B cell (primary cell): ENCODE data around the gene KIF3A. TPM values are rescaled to one million over a fixed set of nuclear protein-coding genes. Genes with fewer than 3 reads are reported as not detected.

Experiments used
- ATAC-seq: fragments of 200-7000 bp; cut with Tn5 transposase; one replicate; pipeline ENCODE4 v1.10.0; 2021; ENCODE audit warnings: low read depth, mild to moderate bottlenecking, moderate number of reproducible peaks, moderate library complexity
- CTCF ChIA-PET: fragments of 350-600 bp; sonication (Branson Sonifier 250); formaldehyde crosslinking; loops from one replicate; lab custom pipeline; 2021; ENCODE audit warnings: antibody characterized with exemption, inconsistent platforms; lab: Charles Lee
- POLR2A ChIA-PET: fragments of 350-600 bp; sonication (Branson Sonifier 250); formaldehyde crosslinking; loops from one replicate; lab custom pipeline; 2021; ENCODE audit warnings: antibody characterized with exemption; lab: Charles Lee
- DNase-seq: peaks from one replicate; pipeline ENCODE4 v3.0.0; 2013
- H2AFZ ChIP-seq: 2 replicates; pipeline ENCODE4 v1.6.1; 2012; ENCODE audit warnings: mild to moderate bottlenecking, low read depth, low read length; ENCODE audit not compliant: insufficient read depth, poor library complexity, severe bottlenecking
- H3K27ac ChIP-seq, 2 donors: 1 replicate in 1 of 2; 2 replicates in 1 of 2; pipeline ENCODE4 v1.5.1; 2012 to 2013; ENCODE audit warnings: low read length in 2 of 2, mild to moderate bottlenecking in 2 of 2, moderate library complexity in 1 of 2
- H3K27me3 ChIP-seq, 4 experiments: fragments of 200-600 bp in 1 of 4; sonication (generic) in 1 of 4; replicated peaks in 1 of 4; 1 replicate in 2 of 4; 2 replicates in 2 of 4; pipeline versions ENCODE4 v1.6.1 to v1.7.0; 2013 to 2016; ENCODE audit warnings: low read length in 3 of 4, mild to moderate bottlenecking in 2 of 4, mixed read lengths in 1 of 4, moderate library complexity in 1 of 4; ENCODE audit not compliant: insufficient read depth in 4 of 4, control insufficient read depth in 3 of 4; ENCODE audit errors: control extremely low read depth in 1 of 4
- H3K36me3 ChIP-seq, 2 experiments: replicated peaks in 1 of 2; 1 replicate in 1 of 2; 2 replicates in 1 of 2; pipeline versions ENCODE4 v1.6.1 to v1.7.1; 2013; ENCODE audit warnings: low read length in 1 of 2; ENCODE audit not compliant: insufficient read depth in 2 of 2, control insufficient read depth in 1 of 2; ENCODE audit errors: control extremely low read depth in 1 of 2, extremely low read depth in 1 of 2
- H3K4me1 ChIP-seq, 2 donors: fragments of 200-600 bp in 1 of 2; sonication (generic) in 1 of 2; 1 replicate in 1 of 2; 2 replicates in 1 of 2; pipeline versions ENCODE4 v1.5.1 to v1.6.1; 2013 to 2017; ENCODE audit warnings: low read length in 2 of 2; ENCODE audit not compliant: control insufficient read depth in 2 of 2, insufficient read depth in 2 of 2
- H3K4me2 ChIP-seq: replicated peaks from 2 replicates; pipeline ENCODE3; 2012; ENCODE audit warnings: mild to moderate bottlenecking, low read depth, low read length; ENCODE audit not compliant: poor library complexity, severe bottlenecking
- H3K4me3 ChIP-seq, 5 experiments: fragments of 200-600 bp in 1 of 5; sonication (generic) in 1 of 5; 1 replicate in 3 of 5; 2 replicates in 2 of 5; pipeline versions ENCODE4 v1.5.1 to v1.7.0; 2011 to 2016; ENCODE audit warnings: low read length in 4 of 5, mild to moderate bottlenecking in 4 of 5, low read depth in 2 of 5, control low read depth in 1 of 5, moderate library complexity in 1 of 5; ENCODE audit not compliant: insufficient read depth in 1 of 5; ENCODE audit errors: control extremely low read depth in 1 of 5, extremely low read depth in 1 of 5
- H3K79me2 ChIP-seq: fragments of 200-600 bp; sonication (generic); one replicate; pipeline ENCODE4 v1.6.0; 2016; ENCODE audit warnings: low read length; ENCODE audit not compliant: control insufficient read depth, insufficient read depth
- H3K9ac ChIP-seq: fragments of 200-600 bp; sonication (generic); 2 replicates; pipeline ENCODE4 v1.6.1; 2017; ENCODE audit warnings: mild to moderate bottlenecking, low read length, moderate library complexity
- H3K9me3 ChIP-seq, 3 donors: one replicate each; pipeline versions ENCODE4 v1.6.1 to v1.7.1; 2013; ENCODE audit warnings: low read length in 2 of 3; ENCODE audit not compliant: control insufficient read depth in 2 of 3, insufficient read depth in 1 of 3; ENCODE audit errors: control extremely low read depth in 1 of 3
- H4K20me1 ChIP-seq: 2 replicates; pipeline ENCODE4 v1.6.0; 2012; ENCODE audit warnings: mild to moderate bottlenecking, low read length; ENCODE audit not compliant: insufficient read depth, control insufficient read depth, poor library complexity, severe bottlenecking
- H3K27ac Mint-ChIP-seq: one replicate; pipeline ENCODE4 v1.8.0; 2021; ENCODE audit warnings: mixed read lengths
- H3K27me3 Mint-ChIP-seq: one replicate; pipeline ENCODE4 v1.8.0; 2021; ENCODE audit warnings: mixed read lengths
- H3K4me1 Mint-ChIP-seq: one replicate; pipeline ENCODE4 v1.8.0; 2021; ENCODE audit warnings: mixed read lengths
- H3K4me3 Mint-ChIP-seq: one replicate; pipeline ENCODE4 v1.8.0; 2021; ENCODE audit warnings: mixed read lengths
- H3K9me3 Mint-ChIP-seq: one replicate; pipeline ENCODE4 v1.8.0; 2022; ENCODE audit warnings: mixed read lengths; ENCODE audit not compliant: insufficient read depth
- EZH2 ChIP-seq: IDR thresholded peaks from 2 replicates; pipeline ENCODE4 v1.6.1; 2012; ENCODE audit warnings: borderline replicate concordance, low read depth, mild to moderate bottlenecking, moderate library complexity, low read length; ENCODE audit not compliant: insufficient read depth, poor library complexity, severe bottlenecking
- WGBS: methylation state at CpG from one replicate; pipeline ENCODE4 v1.1.5; 2013; ENCODE audit warnings: missing lambda C conversion rate; ENCODE audit not compliant: insufficient coverage; 5-methylcytosine and 5-hydroxymethylcytosine counted together
- intact Hi-C: fragments of 100-400 bp; cut with micrococcal nuclease; formaldehyde crosslinking; loops from one replicate; pipeline ENCODE4 v1.10.0; 2022
- polyA plus RNA-seq: library from polyadenylated mRNA; depleted of rRNA; stranded (reverse); fragments of >200 nt; gene quantifications from 2 replicates; pipeline ENCODE4 v1.2.3, GENCODE V29; 2012
- total RNA-seq, 2 donors: library from RNA; stranded (reverse); fragments of 120-200 nt in 1 of 2; gene quantifications; 1 replicate in 1 of 2; 2 replicates in 1 of 2; pipeline versions ENCODE4 v1.2.3 to v1.2.4, GENCODE V29; 2013 to 2022
- TF ChIP-seq, protein P1 (sequence below): fragments of 200-600 bp; IDR thresholded peaks from one replicate; pipeline ENCODE4 v1.8.0; 2022; ENCODE audit warnings: antibody characterized with exemption, mild to moderate bottlenecking

KIF3A gene
- total and polyA plus RNA-seq, 2 donors (not counting 1 experiment from before 2014, with no cell fraction given) = 1.3 to 16.0 TPM

DNA sequence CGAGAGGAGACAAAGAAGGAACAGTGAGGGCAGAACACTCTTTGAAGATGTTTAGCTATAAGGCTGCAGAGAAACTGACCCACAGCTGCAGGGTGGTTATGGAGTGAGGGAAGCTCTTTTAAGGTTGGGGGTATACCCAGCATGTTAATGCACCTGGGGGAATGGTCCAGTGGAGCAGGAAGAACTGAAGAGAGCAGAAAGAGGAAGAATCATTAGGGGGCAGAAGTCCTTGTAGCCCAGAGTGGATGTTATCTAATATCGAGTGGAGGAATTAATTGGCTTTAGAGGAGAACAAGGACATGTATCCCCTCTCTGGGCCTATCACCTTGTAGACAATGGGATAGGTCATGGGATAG lies 55.9 kb downstream of the KIF3A start:
- H3K9me3 Mint-ChIP-seq = no peaks in the 10 kb centered on the region
- Histone ChIP-seq H2AFZ (no peak overlapping the region), H3K9me3 (no peaks in the 10 kb centered on the region), H3K4me1 (peaks cover 19 to 20% of the 10 kb centered on the region in 2 donors), H3K9ac (no peak overlapping the region), H4K20me1 (no peaks in the 10 kb centered on the region), H3K27me3 (no peaks in the 10 kb centered on the region), H3K36me3 (no peaks in the 10 kb centered on the region), H3K79me2 (no peaks in the 10 kb centered on the region), H3K4me3 (no peak overlapping the region), H3K27ac (peak overlapping the region in 1 of 2 donors; percentile 21), H3K4me2 (peak overlapping the region; percentile 13)
- DNase-seq = peak; percentile 51
- CTCF ChIA-PET = no interaction called here
- intact Hi-C loops = no loop called here
- no peaks in the 10 kb centered on the region for H3K27me3 Mint-ChIP-seq
- POLR2A ChIA-PET = no interaction called here
- TF ChIP-seq, protein P1, sequence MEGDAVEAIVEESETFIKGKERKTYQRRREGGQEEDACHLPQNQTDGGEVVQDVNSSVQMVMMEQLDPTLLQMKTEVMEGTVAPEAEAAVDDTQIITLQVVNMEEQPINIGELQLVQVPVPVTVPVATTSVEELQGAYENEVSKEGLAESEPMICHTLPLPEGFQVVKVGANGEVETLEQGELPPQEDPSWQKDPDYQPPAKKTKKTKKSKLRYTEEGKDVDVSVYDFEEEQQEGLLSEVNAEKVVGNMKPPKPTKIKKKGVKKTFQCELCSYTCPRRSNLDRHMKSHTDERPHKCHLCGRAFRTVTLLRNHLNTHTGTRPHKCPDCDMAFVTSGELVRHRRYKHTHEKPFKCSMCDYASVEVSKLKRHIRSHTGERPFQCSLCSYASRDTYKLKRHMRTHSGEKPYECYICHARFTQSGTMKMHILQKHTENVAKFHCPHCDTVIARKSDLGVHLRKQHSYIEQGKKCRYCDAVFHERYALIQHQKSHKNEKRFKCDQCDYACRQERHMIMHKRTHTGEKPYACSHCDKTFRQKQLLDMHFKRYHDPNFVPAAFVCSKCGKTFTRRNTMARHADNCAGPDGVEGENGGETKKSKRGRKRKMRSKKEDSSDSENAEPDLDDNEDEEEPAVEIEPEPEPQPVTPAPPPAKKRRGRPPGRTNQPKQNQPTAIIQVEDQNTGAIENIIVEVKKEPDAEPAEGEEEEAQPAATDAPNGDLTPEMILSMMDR = no peak
- TF ChIP-seq EZH2 = no peak
- peak; percentile 54 for ATAC-seq
- WGBS = 24% methylated on average over 2 of the region's 2 CpGs
- H3K4me3 Mint-ChIP-seq = peak overlapping the region; percentile 1
- H3K27ac Mint-ChIP-seq = peak overlapping the region; percentile 32
- peaks cover 28% of the 10 kb centered on the region for H3K4me1 Mint-ChIP-seq

- Histone ChIP-seq H4K20me1 (no peaks in the 10 kb centered on the region), H3K79me2 (no peaks in the 10 kb centered on the region), H3K27ac (peak overlapping the region in 1 of 2 donors; percentile 21), H3K36me3 (no peaks in the 10 kb centered on the region), H3K4me3 (no peak overlapping the region), H3K4me1 (peaks cover 19 to 20% of the 10 kb centered on the region in 2 donors), H3K4me2 (peak overlapping the region; percentile 13), H3K9me3 (no peaks in the 10 kb centered on the region), H3K27me3 (no peaks in the 10 kb centered on the region), H2AFZ (no peak overlapping the region), H3K9ac (no peak overlapping the region)
- no peak overlapping the region for H3K4me3 Mint-ChIP-seq
- ChIA-PET POLR2A (no interaction called here), CTCF (no interaction called here)
- no peaks in the 10 kb centered on the region for H3K27me3 Mint-ChIP-seq
- H3K4me1 Mint-ChIP-seq = peaks cover 28% of the 10 kb centered on the region
- DNase-seq = no peak
- TF ChIP-seq, protein P1 = no peak
- no peak for TF ChIP-seq EZH2
- ATAC-seq = no peak
- H3K27ac Mint-ChIP-seq = peak overlapping the region; percentile 32
- H3K9me3 Mint-ChIP-seq = no peaks in the 10 kb centered on the region
- intact Hi-C loops = no loop called here
- WGBS = 87% methylated on average over 8 of the region's 8 CpGs
Observed at GRCh38 chr5:132680780-132681475, 56.4 kb downstream of the KIF3A start.
